Measurements from ENCODE around the gene PLA2G4C. TPM values are rescaled to one million over a fixed set of nuclear protein-coding genes. Genes with fewer than 3 reads are reported as not detected.

Gene PLA2G4C
- total and polyA plus RNA-seq, 2 of the 8 experiments (the other 6 are each of a cell fraction or from before 2014, with no cell fraction given) = 14.9 to 20.5 TPM

GRCh38 chr19:48127561-48127960 lies 16.9 kb upstream of the PLA2G4C start (continued):
- no peak for TF ChIP-seq E2F6 (IDR thresholded peaks at IDR 0.05)
- TF ChIP-seq MAX (IDR thresholded peaks at IDR 0.05) = no peak
- TF ChIP-seq HDAC2 (IDR thresholded peaks at IDR 0.05; ENCODE audit: borderline replicate concordance in 1 of 2, low read depth in 2 of 2, low read length in 2 of 2) = no peak
- no peak for TF ChIP-seq SUZ12 (IDR thresholded peaks at IDR 0.05; ENCODE audit: low read length)
- no peak for TF ChIP-seq CEBPB (IDR thresholded peaks at IDR 0.05; ENCODE audit: low read depth, low read length)
- TF ChIP-seq BACH1 (IDR thresholded peaks at IDR 0.05; ENCODE audit: low read length) = no peak
